HFFc6 (cell line): ENCODE measurements around the gene IL24. TPM values are rescaled to one million over a fixed set of nuclear protein-coding genes. Genes with fewer than 3 reads are reported as not detected.

Experiments used
- DNase-seq: peaks from one replicate; pipeline ENCODE4 v3.0.0-alpha.2; 2018
- H3K27ac Mint-ChIP-seq: 2 replicates; pipeline ENCODE4 v1.8.0; 2020; ENCODE audit warnings: mild to moderate bottlenecking, mixed read lengths
- H3K27me3 Mint-ChIP-seq: 2 replicates; pipeline ENCODE4 v1.8.0; 2021; ENCODE audit warnings: mild to moderate bottlenecking, moderate library complexity, mixed read lengths; ENCODE audit not compliant: insufficient read depth
- H3K36me3 Mint-ChIP-seq: 2 replicates; pipeline ENCODE4 v1.8.0; 2021; ENCODE audit warnings: low read depth, mixed read lengths
- H3K4me1 Mint-ChIP-seq: 2 replicates; pipeline ENCODE4 v1.8.0; 2020; ENCODE audit warnings: low read depth, mixed read lengths
- H3K4me3 Mint-ChIP-seq: 2 replicates; pipeline ENCODE4 v1.8.0; 2020; ENCODE audit warnings: mild to moderate bottlenecking, moderate library complexity, mixed read lengths
- H3K9me3 Mint-ChIP-seq: 2 replicates; pipeline ENCODE4 v1.8.0; 2020; ENCODE audit warnings: mild to moderate bottlenecking, mixed read lengths
- total RNA-seq, 6 experiments: library from RNA; stranded (reverse); fragmentation: NEBNext Ultra II Directional; extraction: Animal tissue kit (Norgen Biotek cat#: 25700); gene quantifications; 2 replicates in 1 of 6; 3 replicates in 5 of 6; pipeline ENCODE4 v1.2.3, GENCODE V29; 2021
- TF ChIP-seq, protein P1 (sequence below): fragments of 200-600 bp; sonication (generic); IDR thresholded peaks from 2 replicates; pipeline ENCODE4 v1.5.0; 2021; ENCODE audit warnings: antibody characterized with exemption, mild to moderate bottlenecking

IL24 gene
- total RNA-seq, 6 experiments from 2014 or later, result 0.24 TPM; not detected in 5

GRCh38 chr1:206941766-206942418 is 44.6 kb downstream of the IL24 start:
- H3K4me3 Mint-ChIP-seq, result no peak overlapping the region
- TF ChIP-seq, protein P1, sequence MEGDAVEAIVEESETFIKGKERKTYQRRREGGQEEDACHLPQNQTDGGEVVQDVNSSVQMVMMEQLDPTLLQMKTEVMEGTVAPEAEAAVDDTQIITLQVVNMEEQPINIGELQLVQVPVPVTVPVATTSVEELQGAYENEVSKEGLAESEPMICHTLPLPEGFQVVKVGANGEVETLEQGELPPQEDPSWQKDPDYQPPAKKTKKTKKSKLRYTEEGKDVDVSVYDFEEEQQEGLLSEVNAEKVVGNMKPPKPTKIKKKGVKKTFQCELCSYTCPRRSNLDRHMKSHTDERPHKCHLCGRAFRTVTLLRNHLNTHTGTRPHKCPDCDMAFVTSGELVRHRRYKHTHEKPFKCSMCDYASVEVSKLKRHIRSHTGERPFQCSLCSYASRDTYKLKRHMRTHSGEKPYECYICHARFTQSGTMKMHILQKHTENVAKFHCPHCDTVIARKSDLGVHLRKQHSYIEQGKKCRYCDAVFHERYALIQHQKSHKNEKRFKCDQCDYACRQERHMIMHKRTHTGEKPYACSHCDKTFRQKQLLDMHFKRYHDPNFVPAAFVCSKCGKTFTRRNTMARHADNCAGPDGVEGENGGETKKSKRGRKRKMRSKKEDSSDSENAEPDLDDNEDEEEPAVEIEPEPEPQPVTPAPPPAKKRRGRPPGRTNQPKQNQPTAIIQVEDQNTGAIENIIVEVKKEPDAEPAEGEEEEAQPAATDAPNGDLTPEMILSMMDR, result no peak
- DNase-seq, result no peak
- peaks cover 4% of the 10 kb centered on the region; the same call in 1 of the 2 replicates for H3K4me1 Mint-ChIP-seq
- H3K36me3 Mint-ChIP-seq, result no peaks in the 10 kb centered on the region
- no peaks in the 10 kb centered on the region for H3K9me3 Mint-ChIP-seq
- peaks cover 27% of the 10 kb centered on the region for H3K27me3 Mint-ChIP-seq
- no peak overlapping the region for H3K27ac Mint-ChIP-seq

DNA sequence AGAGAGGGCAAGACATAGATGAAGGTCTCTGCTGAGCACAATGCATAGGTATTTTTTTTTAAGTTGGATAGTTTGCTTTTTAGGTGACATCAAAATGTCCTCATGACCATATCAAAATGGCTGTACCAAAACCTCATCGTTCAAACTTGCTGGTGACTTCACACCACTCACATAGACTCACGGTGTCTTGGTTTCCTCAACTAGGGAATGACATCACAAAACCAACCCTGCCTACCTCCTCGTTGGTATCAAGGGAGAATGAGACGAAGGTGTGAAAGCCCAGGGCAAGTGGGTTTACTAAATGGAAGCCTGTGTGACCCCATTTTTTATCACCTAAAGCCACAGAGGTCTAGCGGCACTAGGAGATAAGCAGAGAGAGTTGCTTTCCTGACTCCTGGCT is 47.5 kb downstream of the IL24 start:
- H3K27me3 Mint-ChIP-seq, result peaks cover 39% of the 10 kb centered on the region

GRCh38 chr1:206945779-206946178 is 48.5 kb downstream of the IL24 start:
- H3K4me1 Mint-ChIP-seq, result peaks cover 9% of the 10 kb centered on the region; the same call in 1 of the 2 replicates
- no peak overlapping the region for H3K27ac Mint-ChIP-seq
- TF ChIP-seq, protein P1, result no peak
- peaks cover 41% of the 10 kb centered on the region for H3K27me3 Mint-ChIP-seq
- no peak overlapping the region for H3K4me3 Mint-ChIP-seq
- no peaks in the 10 kb centered on the region for H3K36me3 Mint-ChIP-seq
- no peak for DNase-seq
- no peaks in the 10 kb centered on the region; the same call in 1 of the 2 replicates for H3K9me3 Mint-ChIP-seq

More for the DNA sequence above, 47.5 kb downstream of the IL24 start:
- H3K36me3 Mint-ChIP-seq, result no peaks in the 10 kb centered on the region
- peaks cover 9% of the 10 kb centered on the region; the same call in 1 of the 2 replicates for H3K4me1 Mint-ChIP-seq
- H3K27ac Mint-ChIP-seq, result no peak overlapping the region
- no peaks in the 10 kb centered on the region; the same call in 1 of the 2 replicates for H3K9me3 Mint-ChIP-seq
- TF ChIP-seq, protein P1, result no peak
- H3K4me3 Mint-ChIP-seq, result no peak overlapping the region
- DNase-seq, result no peak

- DNase-seq, result no peak
- TF ChIP-seq, protein P1, result no peak
- Mint-ChIP-seq H3K36me3 (no peaks in the 10 kb centered on the region), H3K4me1 (peaks cover 9% of the 10 kb centered on the region; the same call in 1 of the 2 replicates), H3K27ac (no peak within 1 kb of the TSS), H3K9me3 (no peaks in the 10 kb centered on the region; the same call in 1 of the 2 replicates), H3K27me3 (peaks cover 41% of the 10 kb centered on the region), H3K4me3 (no peak within 1 kb of the TSS)
Observed at GRCh38 chr1:206946261-206946660, 49.0 kb downstream of the IL24 start, which contains the start of gene PIGR. Gene PIGR (minus strand): TSS chr1:206946466. CDS start chr1:206940531, 5,935 bp downstream.

DNA sequence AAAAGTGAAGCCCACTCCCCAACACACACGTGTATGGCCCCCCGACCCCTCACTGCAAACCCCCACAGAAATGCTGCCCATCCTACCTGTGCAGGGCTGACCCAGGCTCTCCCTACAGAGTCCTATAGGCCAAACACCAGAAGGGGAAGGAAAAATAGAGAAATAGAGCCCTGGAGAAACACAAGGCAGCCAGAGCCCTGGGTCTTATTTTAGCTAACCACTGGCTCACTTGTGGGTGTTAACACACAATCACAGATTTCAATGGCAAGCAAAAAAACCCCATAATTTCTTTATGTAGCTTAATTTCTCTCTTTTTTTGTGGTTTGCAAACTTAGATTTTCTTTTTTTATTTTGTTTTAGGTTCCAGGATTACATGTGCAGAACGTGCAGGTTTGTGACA is 50.0 kb downstream of the IL24 start:
- Mint-ChIP-seq H3K36me3 (no peaks in the 10 kb centered on the region), H3K4me1 (peaks cover 9% of the 10 kb centered on the region; the same call in 1 of the 2 replicates), H3K27me3 (peaks cover 36% of the 10 kb centered on the region), H3K4me3 (no peak overlapping the region), H3K9me3 (no peaks in the 10 kb centered on the region; the same call in 1 of the 2 replicates), H3K27ac (no peak overlapping the region)
- TF ChIP-seq, protein P1, result no peak
- no peak for DNase-seq
